Neural crest cell (in vitro differentiated cells): Measurements from ENCODE around the gene DEFB124. TPM values are rescaled to one million over a fixed set of nuclear protein-coding genes. Genes with fewer than 3 reads are reported as not detected.

Source experiments
- DNase-seq: peaks from one replicate; pipeline ENCODE4 v3.0.0; 2021; ENCODE audit warnings: low read depth, mixed read lengths, low spot score
- H3K27ac Mint-ChIP-seq: one replicate; pipeline ENCODE4 v1.8.0; 2021; ENCODE audit warnings: mild to moderate bottlenecking, mixed read lengths; ENCODE audit not compliant: unreplicated experiment
- H3K27me3 Mint-ChIP-seq: 2 replicates; pipeline ENCODE4 v1.8.0; 2021; ENCODE audit warnings: low read depth, mild to moderate bottlenecking, mixed read lengths
- H3K36me3 Mint-ChIP-seq: 2 replicates; pipeline ENCODE4 v1.8.0; 2021; ENCODE audit warnings: low read depth, mild to moderate bottlenecking, mixed read lengths
- H3K4me1 Mint-ChIP-seq: 2 replicates; pipeline ENCODE4 v1.8.0; 2021; ENCODE audit warnings: mixed read lengths
- H3K4me3 Mint-ChIP-seq: one replicate; pipeline ENCODE4 v1.8.0; 2021; ENCODE audit warnings: mild to moderate bottlenecking, mixed read lengths
- H3K9me3 Mint-ChIP-seq: 2 replicates; pipeline ENCODE4 v1.8.0; 2021; ENCODE audit warnings: mixed read lengths
- total RNA-seq: library from RNA; stranded (reverse); gene quantifications from 2 replicates; pipeline ENCODE4 v1.2.1, GENCODE V29; 2021
- TF ChIP-seq, protein P1 (sequence below): fragments of 200-600 bp; sonication (generic); conservative IDR thresholded peaks from 2 replicates; pipeline ENCODE4 v1.5.0; 2021; ENCODE audit warnings: antibody characterized with exemption, mild to moderate bottlenecking

DEFB124 gene
- total RNA-seq, 1 donor from 2014 or later = not detected

DNA sequence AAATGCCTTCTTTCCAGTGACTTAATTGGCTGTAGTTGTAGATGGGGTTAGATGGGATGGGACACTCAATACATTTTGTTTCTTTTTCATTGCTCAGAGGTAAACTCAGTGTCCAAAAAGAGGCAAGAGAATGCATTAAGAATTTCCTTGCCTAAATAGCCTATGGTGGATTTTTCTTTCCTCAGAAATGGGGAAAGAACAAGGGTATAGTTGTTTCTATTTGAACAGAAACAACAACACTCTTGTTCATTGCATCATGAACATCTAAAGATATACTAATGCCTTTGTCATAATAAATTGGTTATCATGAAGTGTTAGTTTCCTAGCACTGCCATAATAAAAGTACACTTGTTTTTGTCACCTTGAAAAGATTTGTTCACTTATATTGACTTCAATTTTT lies 49.1 kb downstream of the DEFB124 start:
- TF ChIP-seq, protein P1, sequence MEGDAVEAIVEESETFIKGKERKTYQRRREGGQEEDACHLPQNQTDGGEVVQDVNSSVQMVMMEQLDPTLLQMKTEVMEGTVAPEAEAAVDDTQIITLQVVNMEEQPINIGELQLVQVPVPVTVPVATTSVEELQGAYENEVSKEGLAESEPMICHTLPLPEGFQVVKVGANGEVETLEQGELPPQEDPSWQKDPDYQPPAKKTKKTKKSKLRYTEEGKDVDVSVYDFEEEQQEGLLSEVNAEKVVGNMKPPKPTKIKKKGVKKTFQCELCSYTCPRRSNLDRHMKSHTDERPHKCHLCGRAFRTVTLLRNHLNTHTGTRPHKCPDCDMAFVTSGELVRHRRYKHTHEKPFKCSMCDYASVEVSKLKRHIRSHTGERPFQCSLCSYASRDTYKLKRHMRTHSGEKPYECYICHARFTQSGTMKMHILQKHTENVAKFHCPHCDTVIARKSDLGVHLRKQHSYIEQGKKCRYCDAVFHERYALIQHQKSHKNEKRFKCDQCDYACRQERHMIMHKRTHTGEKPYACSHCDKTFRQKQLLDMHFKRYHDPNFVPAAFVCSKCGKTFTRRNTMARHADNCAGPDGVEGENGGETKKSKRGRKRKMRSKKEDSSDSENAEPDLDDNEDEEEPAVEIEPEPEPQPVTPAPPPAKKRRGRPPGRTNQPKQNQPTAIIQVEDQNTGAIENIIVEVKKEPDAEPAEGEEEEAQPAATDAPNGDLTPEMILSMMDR = no peak
- H3K27ac Mint-ChIP-seq = no peak overlapping the region
- DNase-seq = no peak
- H3K27me3 Mint-ChIP-seq = no peaks in the 10 kb centered on the region
- no peak overlapping the region for H3K4me3 Mint-ChIP-seq
- peaks cover 5% of the 10 kb centered on the region for H3K36me3 Mint-ChIP-seq
- no peaks in the 10 kb centered on the region for H3K4me1 Mint-ChIP-seq
- peaks cover 13% of the 10 kb centered on the region for H3K9me3 Mint-ChIP-seq

DNA sequence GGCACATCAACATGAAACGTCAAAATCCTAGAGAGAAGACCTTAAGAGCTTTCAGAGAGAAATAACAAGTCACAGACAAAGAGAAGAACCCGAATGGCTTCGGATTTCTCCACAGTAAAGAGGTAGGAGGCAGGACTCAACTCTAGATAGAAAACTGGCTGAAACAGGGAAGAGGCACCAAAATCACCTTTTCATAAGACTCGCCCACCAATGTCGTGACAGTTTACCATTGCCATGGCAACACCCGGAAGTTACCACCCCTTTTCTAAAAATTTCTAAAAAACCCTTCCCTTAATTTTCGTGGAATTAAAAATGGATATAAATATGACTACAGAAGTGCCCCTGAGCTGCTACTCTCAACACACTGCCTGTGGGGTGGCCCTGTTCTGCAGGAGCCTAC lies 56.6 kb downstream of the DEFB124 start:
- Mint-ChIP-seq H3K27ac (no peak overlapping the region), H3K4me1 (no peaks in the 10 kb centered on the region), H3K9me3 (peaks cover 28% of the 10 kb centered on the region), H3K4me3 (no peak overlapping the region), H3K36me3 (peaks cover 15% of the 10 kb centered on the region), H3K27me3 (no peaks in the 10 kb centered on the region)
- DNase-seq = no peak
- TF ChIP-seq, protein P1 = no peak

DNA sequence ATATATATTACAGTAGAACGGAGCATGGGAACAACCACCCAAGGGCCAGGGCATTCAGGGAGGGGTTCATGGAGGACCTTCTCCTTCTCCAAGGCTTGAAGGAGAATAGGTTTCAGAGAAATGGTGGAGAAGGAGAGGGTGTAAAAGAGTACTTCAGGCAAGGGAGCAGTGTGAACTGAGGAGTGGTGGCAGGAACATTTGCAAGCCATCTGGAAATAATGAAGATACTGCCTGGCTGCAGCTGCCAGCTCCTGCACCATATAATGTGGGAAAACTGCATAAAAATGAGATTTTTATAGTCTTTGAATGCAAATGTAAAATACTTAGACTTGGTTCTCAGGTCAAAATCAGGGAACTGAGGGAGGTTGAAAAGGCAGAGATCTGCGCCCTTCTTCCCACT lies 59.3 kb downstream of the DEFB124 start:
- Mint-ChIP-seq H3K27ac (no peak overlapping the region), H3K27me3 (no peaks in the 10 kb centered on the region), H3K4me1 (no peaks in the 10 kb centered on the region), H3K9me3 (peaks cover 31% of the 10 kb centered on the region), H3K4me3 (no peak overlapping the region), H3K36me3 (peaks cover 17% of the 10 kb centered on the region)
- TF ChIP-seq, protein P1 = no peak
- DNase-seq = no peak

Other genes starting within 250 kb of the DEFB124 start
- gene DEFB115, start 217.5 kb downstream of the DEFB124 start, total RNA-seq = not detected in 2 replicates
- gene DEFB116, start 166.5 kb downstream of the DEFB124 start, total RNA-seq = not detected in 2 replicates
- not detected in 2 replicates for gene DEFB118, start 106.5 kb downstream of the DEFB124 start, total RNA-seq
- gene DEFB119, start 84.5 kb downstream of the DEFB124 start, total RNA-seq = not detected in 2 replicates
- not detected in 2 replicates for gene DEFB121, start 68.9 kb downstream of the DEFB124 start, total RNA-seq
- gene DEFB123, start 34.5 kb downstream of the DEFB124 start, total RNA-seq = not detected in 2 replicates
- not detected in 2 replicates for gene REM1, start 161 bp upstream of the DEFB124 start, total RNA-seq
- gene HM13, start 39.3 kb upstream of the DEFB124 start, total RNA-seq = 179 and 185 TPM in 2 replicates
- gene ID1, start 130.2 kb upstream of the DEFB124 start, total RNA-seq = 4.3 and 5.8 TPM in 2 replicates
- gene COX4I2, start 162.8 kb upstream of the DEFB124 start, total RNA-seq = not detected in 2 replicates
- gene BCL2L1, start 247.7 kb upstream of the DEFB124 start, total RNA-seq = 74.3 and 74.8 TPM in 2 replicates